Body of pancreas (tissue), 4 donors: ENCODE measurements around the gene WDFY4. TPM values are rescaled to one million over a fixed set of nuclear protein-coding genes. Genes with fewer than 3 reads are reported as not detected.

Source experiments
- ATAC-seq: fragments of 150-250 bp; one replicate; pipeline ENCODE4 v1.9.1; 2016
- DNase-seq, 4 donors: peaks; one replicate each; pipeline ENCODE4 v3.0.0-alpha.2; 2019
- H3K27ac ChIP-seq, 4 donors: fragments of 200-600 bp; sonication (generic); 1 replicate in 3 of 4; 2 replicates in 1 of 4; pipeline versions ENCODE4 v1.5.1 to v1.6.1; 2016 to 2019; ENCODE audit warnings: mild to moderate bottlenecking in 1 of 4, mixed read lengths in 1 of 4, moderate library complexity in 1 of 4
- H3K27me3 ChIP-seq, 2 donors: fragments of 200-600 bp; sonication (generic); one replicate each; pipeline ENCODE4 v1.6.0; 2016; ENCODE audit warnings: mild to moderate bottlenecking in 1 of 2
- H3K36me3 ChIP-seq, 2 donors: fragments of 200-600 bp; sonication (generic); replicated peaks in 1 of 2; 2 replicates each; pipeline ENCODE4 v1.5.1; 2016; ENCODE audit warnings: low read depth in 2 of 2; ENCODE audit not compliant: insufficient read depth in 1 of 2
- H3K4me1 ChIP-seq: fragments of 200-600 bp; sonication (generic); one replicate; pipeline ENCODE4 v1.6.0; 2016
- H3K4me3 ChIP-seq, 2 donors: fragments of 200-600 bp; sonication (generic); 1 replicate in 1 of 2; 2 replicates in 1 of 2; pipeline ENCODE4 v1.5.1; 2016 to 2019
- H3K9me3 ChIP-seq, 3 donors: fragments of 200-600 bp; sonication (generic); 1 replicate in 2 of 3; 2 replicates in 1 of 3; pipeline ENCODE4 v1.5.1; 2016
- POLR2A ChIP-seq, 3 donors: fragments of 450-650 bp; IDR thresholded peaks; one replicate each; pipeline ENCODE4 v1.6.1; 2016; ENCODE audit warnings: antibody characterized with exemption in 3 of 3, mild to moderate bottlenecking in 2 of 3
- WGBS, 2 donors: methylation state at CpG; one replicate each; pipeline ENCODE4 v1.1.5; 2017; 5-methylcytosine and 5-hydroxymethylcytosine counted together
- intact Hi-C: fragments of 100-400 bp; cut with DNase I; formaldehyde crosslinking; loops from one replicate; pipeline ENCODE4 v1.15.1; 2023
- total RNA-seq, 2 donors: library from RNA; depleted of rRNA; stranded (reverse); fragments of >200 nt; gene quantifications; one replicate each; pipeline ENCODE4 v1.1.0, GENCODE V29; 2016
- TF ChIP-seq, protein P1 (sequence below), 7 experiments: fragments of 450-650 bp in 4 of 7; fragments of 200-600 bp in 3 of 7; sonication (generic) in 3 of 7; IDR thresholded peaks; one replicate each; pipeline ENCODE4 v1.5.1; 2016 to 2019; ENCODE audit warnings: antibody characterized with exemption in 7 of 7

Gene WDFY4
- total RNA-seq, 2 donors from 2014 or later = 0.66 to 2.3 TPM

GRCh38 chr10:48684463-48684791 is 246 bp upstream of the WDFY4 start:
- intact Hi-C loops = no loop called here
- DNase-seq = no peak
- H3K27me3 ChIP-seq = no peaks in the 10 kb centered on the region
- H3K27ac ChIP-seq = no peak overlapping the region
- no peak for TF ChIP-seq POLR2A (IDR thresholded peaks at IDR 0.05)
- TF ChIP-seq, protein P1, sequence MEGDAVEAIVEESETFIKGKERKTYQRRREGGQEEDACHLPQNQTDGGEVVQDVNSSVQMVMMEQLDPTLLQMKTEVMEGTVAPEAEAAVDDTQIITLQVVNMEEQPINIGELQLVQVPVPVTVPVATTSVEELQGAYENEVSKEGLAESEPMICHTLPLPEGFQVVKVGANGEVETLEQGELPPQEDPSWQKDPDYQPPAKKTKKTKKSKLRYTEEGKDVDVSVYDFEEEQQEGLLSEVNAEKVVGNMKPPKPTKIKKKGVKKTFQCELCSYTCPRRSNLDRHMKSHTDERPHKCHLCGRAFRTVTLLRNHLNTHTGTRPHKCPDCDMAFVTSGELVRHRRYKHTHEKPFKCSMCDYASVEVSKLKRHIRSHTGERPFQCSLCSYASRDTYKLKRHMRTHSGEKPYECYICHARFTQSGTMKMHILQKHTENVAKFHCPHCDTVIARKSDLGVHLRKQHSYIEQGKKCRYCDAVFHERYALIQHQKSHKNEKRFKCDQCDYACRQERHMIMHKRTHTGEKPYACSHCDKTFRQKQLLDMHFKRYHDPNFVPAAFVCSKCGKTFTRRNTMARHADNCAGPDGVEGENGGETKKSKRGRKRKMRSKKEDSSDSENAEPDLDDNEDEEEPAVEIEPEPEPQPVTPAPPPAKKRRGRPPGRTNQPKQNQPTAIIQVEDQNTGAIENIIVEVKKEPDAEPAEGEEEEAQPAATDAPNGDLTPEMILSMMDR (IDR thresholded peaks at IDR 0.05) = no peak
- H3K4me3 ChIP-seq = no peak overlapping the region
- 76 to 81% methylated on average over 6 of the region's 6 CpGs for WGBS, 2 donors
- H3K4me1 ChIP-seq = no peaks in the 10 kb centered on the region
- no peaks in the 10 kb centered on the region for H3K9me3 ChIP-seq
- H3K36me3 ChIP-seq = no peaks in the 10 kb centered on the region
- no peak for ATAC-seq

DNA sequence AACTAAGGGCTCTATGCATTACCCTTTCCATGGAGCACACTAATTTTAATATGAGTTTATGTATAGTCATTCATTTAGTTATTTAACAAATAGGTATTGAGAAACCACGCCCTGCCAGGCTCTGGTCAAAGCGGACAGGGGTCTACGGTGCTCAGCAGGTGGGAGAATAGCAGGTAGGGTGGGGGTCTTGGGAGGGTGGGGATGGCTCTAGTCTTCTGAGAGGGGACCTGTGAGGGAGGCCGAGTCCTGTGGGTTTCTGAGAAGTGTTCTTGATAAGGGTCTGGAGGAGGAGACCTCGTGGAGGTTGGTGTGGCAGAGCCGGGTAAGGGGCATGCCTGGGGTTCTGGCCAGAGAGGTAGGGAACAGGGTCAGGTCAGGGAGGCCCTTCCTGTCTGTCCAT is 1.1 kb downstream of the WDFY4 start:
- DNase-seq (no peak), ATAC-seq (no peak)
- H3K4me3 ChIP-seq = no peak overlapping the region
- H3K27ac ChIP-seq = no peak overlapping the region
- no peaks in the 10 kb centered on the region for H3K27me3 ChIP-seq
- no peaks in the 10 kb centered on the region for H3K36me3 ChIP-seq
- 64 to 76% methylated on average over 6 of the region's 6 CpGs for WGBS, 2 donors
- no peaks in the 10 kb centered on the region for H3K4me1 ChIP-seq
- intact Hi-C loops = no loop called here
- no peak for TF ChIP-seq POLR2A (IDR thresholded peaks at IDR 0.05)
- TF ChIP-seq, protein P1 (IDR thresholded peaks at IDR 0.05) = no peak
- no peaks in the 10 kb centered on the region for H3K9me3 ChIP-seq

- intact Hi-C loops = no loop called here
- WGBS, 2 donors = 50 to 74% methylated on average over 1 to 12 of the region's 12 CpGs
- no peaks in the 10 kb centered on the region for H3K36me3 ChIP-seq
- ATAC-seq = no peak
- no peaks in the 10 kb centered on the region for H3K4me1 ChIP-seq
- no peaks in the 10 kb centered on the region for H3K27me3 ChIP-seq
- H3K9me3 ChIP-seq = no peaks in the 10 kb centered on the region
- no peak for DNase-seq
- no peak overlapping the region for H3K27ac ChIP-seq
- TF ChIP-seq POLR2A (IDR thresholded peaks at IDR 0.05) = no peak
- TF ChIP-seq, protein P1 (IDR thresholded peaks at IDR 0.05) = no peak
- H3K4me3 ChIP-seq = no peak overlapping the region
Measured at GRCh38 chr10:48690791-48691660, 6.4 kb downstream of the WDFY4 start.

GRCh38 chr10:48691812-48692528 is 7.3 kb downstream of the WDFY4 start:
- 33 to 38% methylated on average over 8 of the region's 8 CpGs for WGBS, 2 donors
- no peak for ATAC-seq
- Histone ChIP-seq H3K27ac (no peak overlapping the region), H3K36me3 (no peaks in the 10 kb centered on the region), H3K4me1 (no peaks in the 10 kb centered on the region), H3K9me3 (no peaks in the 10 kb centered on the region), H3K4me3 (no peak overlapping the region), H3K27me3 (no peaks in the 10 kb centered on the region)
- TF ChIP-seq, protein P1 (IDR thresholded peaks at IDR 0.05) = no peak
- TF ChIP-seq POLR2A (IDR thresholded peaks at IDR 0.05) = no peak
- no peak for DNase-seq
- intact Hi-C loops = no loop called here
